ENCODE data around the gene OR2AG2. TPM values are rescaled to one million over a fixed set of nuclear protein-coding genes. Genes with fewer than 3 reads are reported as not detected.

Gene OR2AG2
- total RNA-seq, 6 experiments from 2014 or later = 0.07 TPM; not detected in 5

DNA sequence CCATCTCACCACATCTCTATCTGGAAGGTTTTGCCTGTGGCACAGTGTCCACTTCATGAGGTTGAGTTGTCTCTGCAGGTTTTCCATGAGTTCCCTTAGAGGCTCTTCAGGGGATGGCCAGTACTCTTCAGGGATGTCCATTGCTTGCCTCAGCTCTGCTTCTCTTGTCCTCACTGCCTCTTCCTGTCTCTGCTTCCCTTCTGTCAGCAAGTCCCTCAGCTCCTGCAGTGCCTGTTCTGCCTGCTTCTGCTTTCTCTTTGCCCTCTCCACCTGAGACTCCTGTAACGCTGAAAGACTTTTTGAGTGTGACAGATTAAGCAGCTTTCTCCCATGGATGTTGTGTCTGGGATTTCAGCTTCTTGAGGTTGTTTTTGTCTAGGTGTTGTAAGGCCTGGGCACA lies 50.4 kb downstream of the OR2AG2 start:
- TF ChIP-seq CTCF (IDR thresholded peaks at IDR 0.05) = no peak
- no peak for TF ChIP-seq POLR2A (IDR thresholded peaks at IDR 0.05)
- WGBS (ENCODE audit: insufficient coverage, low coverage, low lambda C conversion rate, missing lambda C conversion rate) = 83% methylated on average over 1 of the region's 1 CpG
- DNase-seq = no peak
- Histone ChIP-seq H3K27ac (no peak overlapping the region), H3K36me3 (no peaks in the 10 kb centered on the region), H3K4me3 (no peak overlapping the region), H3K9me3 (no peaks in the 10 kb centered on the region), H3K4me1 (no peaks in the 10 kb centered on the region), H3K27me3 (no peaks in the 10 kb centered on the region)
- peak in 3 of 4 donors; percentile 25 to 46 (median 26) for ATAC-seq
- intact Hi-C loops (cut with DNase I) = no loop called here

DNA sequence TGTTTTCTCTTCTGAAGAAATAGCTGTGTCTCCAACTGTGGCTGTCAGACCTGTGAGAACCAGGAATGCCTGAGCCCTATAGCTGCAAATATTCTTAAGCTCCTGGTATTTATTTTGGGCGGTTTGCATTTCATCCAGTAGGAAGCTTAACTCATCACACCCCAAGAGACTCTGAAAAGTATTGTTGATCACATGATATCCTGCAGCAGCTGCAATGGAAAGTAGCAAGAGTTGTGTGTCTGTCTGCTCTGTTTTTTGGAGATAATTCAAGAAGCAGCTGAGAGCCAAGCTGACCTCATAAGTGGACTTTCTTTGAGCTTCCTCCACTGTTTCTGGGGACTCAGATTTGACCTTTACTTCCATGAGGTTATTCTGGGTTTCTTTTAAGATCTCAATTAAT lies 52.2 kb downstream of the OR2AG2 start:
- ATAC-seq = no peak
- Histone ChIP-seq H3K27ac (no peak overlapping the region), H3K4me1 (no peaks in the 10 kb centered on the region), H3K9me3 (no peaks in the 10 kb centered on the region), H3K27me3 (no peaks in the 10 kb centered on the region), H3K36me3 (no peaks in the 10 kb centered on the region), H3K4me3 (no peak overlapping the region)
- DNase-seq = no peak
- WGBS (ENCODE audit: insufficient coverage, low coverage, low lambda C conversion rate, missing lambda C conversion rate) = 83% methylated on average over 1 of the region's 1 CpG
- TF ChIP-seq CTCF (IDR thresholded peaks at IDR 0.05) (no peak), POLR2A (IDR thresholded peaks at IDR 0.05) (no peak)
- intact Hi-C loops (cut with DNase I) = no loop called here

GRCh38 chr11:6717426-6717825 lies 54.4 kb downstream of the OR2AG2 start:
- TF ChIP-seq POLR2A (IDR thresholded peaks at IDR 0.05) = no peak
- TF ChIP-seq CTCF (IDR thresholded peaks at IDR 0.05) = no peak
- Histone ChIP-seq H3K27ac (no peak overlapping the region), H3K36me3 (no peaks in the 10 kb centered on the region), H3K9me3 (no peaks in the 10 kb centered on the region), H3K4me1 (no peaks in the 10 kb centered on the region), H3K4me3 (no peak overlapping the region), H3K27me3 (no peaks in the 10 kb centered on the region)
- intact Hi-C loops (cut with DNase I) = no loop called here
- ATAC-seq (no peak), DNase-seq (no peak)
- WGBS (ENCODE audit: insufficient coverage, low coverage, low lambda C conversion rate, missing lambda C conversion rate) = 93% methylated on average over 3 of the region's 3 CpGs

Other genes starting within 250 kb of the OR2AG2 start
- 10 to 100 TPM; 11.3 to 17.1 (median 14.2) TPM for gene RRP8, start 168.4 kb downstream of the OR2AG2 start, total RNA-seq
- gene ILK, start 168.2 kb downstream of the OR2AG2 start, total RNA-seq = 10 to 100 TPM; 33.4 to 79.9 (median 55.0) TPM
- gene TAF10, start 159.8 kb downstream of the OR2AG2 start, total RNA-seq = 10 to 100 TPM; 47.3 to 81.9 (median 60.4) TPM
- gene TPP1, start 152.6 kb downstream of the OR2AG2 start, total RNA-seq = 100 to 1,000 TPM in 2 of 6 experiments, 10 to 100 TPM in 4; 62.5 to 159 (median 81.0) TPM
- gene DCHS1, start 116.2 kb downstream of the OR2AG2 start, total RNA-seq = 1 to 10 TPM; 1.8 to 9.2 (median 4.1) TPM
- gene MRPL17, start 88.6 kb downstream of the OR2AG2 start, total RNA-seq = 10 to 100 TPM; 10.7 to 21.6 (median 17.3) TPM
- gene OR2AG1, start 11.0 kb upstream of the OR2AG2 start, total RNA-seq = not detected
- under 1 TPM in 2 of 6 experiments, not detected in 4; 0.04 to 0.49 TPM for gene OR6A2, start 27.7 kb upstream of the OR2AG2 start, total RNA-seq
- gene OR10A5, start 73.7 kb upstream of the OR2AG2 start, total RNA-seq = not detected
- gene OR10A2, start 91.1 kb upstream of the OR2AG2 start, total RNA-seq = not detected
- gene OR10A4, start 104.6 kb upstream of the OR2AG2 start, total RNA-seq = not detected
- gene OR2D2, start 120.5 kb upstream of the OR2AG2 start, total RNA-seq = not detected
- not detected for gene OR2D3, start 149.0 kb upstream of the OR2AG2 start, total RNA-seq
- gene ZNF215, start 154.4 kb upstream of the OR2AG2 start, total RNA-seq = 1 to 10 TPM in 1 of 6 experiments, under 1 TPM in 4, not detected in 1; 0.14 to 1.3 (median 0.42) TPM
- 1 to 10 TPM in 5 of 6 experiments, under 1 TPM in 1; 0.49 to 3.3 (median 1.9) TPM for gene ZNF214, start 248.4 kb upstream of the OR2AG2 start, total RNA-seq
- gene NLRP14, start 248.5 kb upstream of the OR2AG2 start, total RNA-seq = under 1 TPM in 4 of 6 experiments, not detected in 2; 0.07 to 0.26 (median 0.10) TPM